GOT3 (cell line): ENCODE results near the gene TBC1D4.
"Not testable (repeated sequence)": the region's sequence is repeated elsewhere in the genome, so short reads cannot be mapped to it uniquely, and the experiment has no call there.

Experiments
- DNase-seq: peaks from one replicate; lab custom pipeline; 2025; ENCODE audit warnings: mixed read lengths; lab: John Stamatoyannopoulos, UW

TBC1D4 gene

GRCh38 chr13:75446874-75447273 is 35.1 kb downstream of the TBC1D4 start:
- no peak for DNase-seq

- DNase-seq = no peak
Measured at GRCh38 chr13:75445717-75446499, 36.1 kb downstream of the TBC1D4 start.

- no peak for DNase-seq
Measured at GRCh38 chr13:75444016-75444415, 38.0 kb downstream of the TBC1D4 start.

GRCh38 chr13:75443356-75443958 is 38.5 kb downstream of the TBC1D4 start:
- no peak for DNase-seq

- no peak for DNase-seq
Measured at GRCh38 chr13:75442736-75443234, 39.2 kb downstream of the TBC1D4 start.

GRCh38 chr13:75440100-75440499 is 41.9 kb downstream of the TBC1D4 start:
- no peak for DNase-seq

- DNase-seq = no peak
Measured at GRCh38 chr13:75437582-75438318, 44.2 kb downstream of the TBC1D4 start.

GRCh38 chr13:75434126-75434525 is 47.8 kb downstream of the TBC1D4 start:
- DNase-seq = not testable (repeated sequence)

GRCh38 chr13:75432811-75433244 is 49.1 kb downstream of the TBC1D4 start:
- no peak for DNase-seq

GRCh38 chr13:75432045-75432444 is 49.9 kb downstream of the TBC1D4 start:
- DNase-seq = no peak

DNA sequence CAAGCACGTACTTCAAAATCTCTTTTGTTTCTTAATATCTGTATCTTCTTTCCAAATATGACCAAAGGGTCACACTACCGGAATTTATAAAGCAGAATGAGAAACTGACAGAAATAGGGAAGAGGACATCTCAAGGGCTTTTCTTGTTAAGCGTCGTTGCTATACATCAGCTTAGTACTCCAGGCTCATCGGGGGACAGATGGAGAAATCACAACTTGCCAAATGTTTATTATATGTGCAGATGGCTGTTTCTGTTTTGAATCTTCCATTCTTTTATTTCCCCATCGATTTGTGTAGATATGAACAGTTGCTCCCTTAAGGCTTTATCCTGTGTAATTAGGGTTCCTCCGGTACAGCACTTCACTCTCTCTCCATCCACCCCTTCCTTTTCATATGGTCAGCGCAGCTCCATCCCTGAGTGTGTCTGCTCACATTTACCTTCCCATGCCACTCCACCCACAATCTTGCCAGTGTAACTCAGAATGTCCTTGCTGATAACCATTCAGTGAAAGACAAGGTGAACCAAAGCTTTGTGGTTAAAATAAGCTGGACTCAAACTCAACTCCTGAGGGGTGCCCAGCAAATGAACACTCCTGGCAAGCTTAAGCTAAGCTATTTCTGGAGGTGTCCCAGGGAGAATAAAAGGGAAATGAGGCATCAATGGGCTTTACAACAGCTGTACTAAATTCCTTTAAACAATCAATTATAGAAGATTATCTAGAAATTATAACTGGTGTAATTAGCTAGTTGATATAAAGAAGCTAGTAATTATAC is 51.3 kb downstream of the TBC1D4 start:
- DNase-seq = no peak

- no peak for DNase-seq
Measured at GRCh38 chr13:75426421-75426820, 55.5 kb downstream of the TBC1D4 start.

DNA sequence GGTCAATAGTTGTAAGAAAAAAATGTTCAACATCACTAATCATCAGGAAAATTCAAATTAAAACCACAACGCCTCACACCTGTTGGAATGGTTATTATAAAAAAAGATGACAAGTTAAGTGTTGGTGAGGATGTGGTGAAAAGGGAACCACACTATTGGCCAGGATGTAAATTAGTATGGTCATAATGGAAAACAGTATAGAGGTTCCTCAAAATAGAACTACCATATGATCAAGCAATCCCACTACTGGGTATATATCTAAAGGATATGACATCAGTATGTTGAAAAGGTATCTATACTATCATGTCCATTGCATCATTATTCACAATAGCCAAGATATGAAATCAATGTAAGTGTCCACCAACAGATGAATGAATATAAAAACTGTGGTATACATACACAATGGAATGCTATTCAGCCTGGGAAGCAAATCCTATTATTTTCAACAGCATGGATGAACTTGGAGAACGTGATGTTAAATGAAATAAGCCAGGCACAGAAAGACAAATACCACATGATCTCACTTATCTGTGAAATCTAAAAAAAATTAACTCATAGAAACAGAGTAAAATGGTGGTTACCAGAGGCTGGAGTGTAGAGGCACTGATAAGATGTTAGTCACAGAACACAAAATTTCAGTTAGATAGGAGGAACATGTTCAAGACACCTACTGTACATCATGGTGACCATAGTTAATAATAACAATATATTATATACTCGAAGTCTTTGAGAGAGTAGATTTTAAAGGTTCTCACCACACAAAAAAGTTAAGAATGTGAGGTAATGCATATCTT is 56.6 kb downstream of the TBC1D4 start:
- DNase-seq = no peak

GRCh38 chr13:75423946-75424345 is 58.0 kb downstream of the TBC1D4 start:
- no peak for DNase-seq

- no peak for DNase-seq
Measured at GRCh38 chr13:75422028-75422427, 59.9 kb downstream of the TBC1D4 start.

GRCh38 chr13:75421133-75421532 is 60.8 kb downstream of the TBC1D4 start:
- DNase-seq = no peak

DNA sequence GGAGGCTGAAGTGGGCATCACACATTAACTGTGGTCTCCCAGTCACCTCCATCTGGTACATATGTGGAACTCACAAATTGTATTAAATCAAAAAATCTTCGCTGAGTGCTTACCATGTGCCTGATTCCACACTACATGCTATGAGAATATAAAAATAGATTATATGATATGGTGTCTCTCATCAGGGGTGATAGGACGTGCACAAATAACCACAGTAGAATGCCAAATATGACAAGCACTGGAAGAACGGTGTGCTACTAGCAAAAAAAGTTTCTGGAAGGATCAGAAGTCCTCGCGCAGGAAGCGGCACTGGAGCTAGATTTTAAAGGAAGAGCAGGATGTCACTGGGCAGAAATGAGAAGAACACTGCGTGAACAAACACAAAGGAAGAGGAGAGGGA is 62.3 kb downstream of the TBC1D4 start:
- no peak for DNase-seq

DNA sequence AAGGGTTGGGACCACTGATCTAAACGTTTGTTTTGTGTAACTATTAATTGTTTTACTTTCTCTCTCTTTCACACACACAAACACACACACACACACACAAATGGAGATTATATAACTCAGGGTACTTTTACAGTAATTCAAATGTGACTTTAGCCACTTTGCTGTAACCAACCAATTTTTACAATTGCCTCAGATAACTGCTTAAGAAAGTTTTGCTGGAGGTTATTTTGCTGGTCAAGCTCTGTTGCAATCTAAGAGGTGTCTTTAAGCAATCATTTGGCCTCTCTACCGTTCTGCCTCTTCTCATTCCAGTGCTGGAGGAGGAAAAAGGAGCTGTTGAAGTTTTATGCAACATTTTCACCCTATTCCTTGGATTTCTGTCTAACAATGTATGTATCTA is 63.0 kb downstream of the TBC1D4 start:
- DNase-seq = no peak

DNA sequence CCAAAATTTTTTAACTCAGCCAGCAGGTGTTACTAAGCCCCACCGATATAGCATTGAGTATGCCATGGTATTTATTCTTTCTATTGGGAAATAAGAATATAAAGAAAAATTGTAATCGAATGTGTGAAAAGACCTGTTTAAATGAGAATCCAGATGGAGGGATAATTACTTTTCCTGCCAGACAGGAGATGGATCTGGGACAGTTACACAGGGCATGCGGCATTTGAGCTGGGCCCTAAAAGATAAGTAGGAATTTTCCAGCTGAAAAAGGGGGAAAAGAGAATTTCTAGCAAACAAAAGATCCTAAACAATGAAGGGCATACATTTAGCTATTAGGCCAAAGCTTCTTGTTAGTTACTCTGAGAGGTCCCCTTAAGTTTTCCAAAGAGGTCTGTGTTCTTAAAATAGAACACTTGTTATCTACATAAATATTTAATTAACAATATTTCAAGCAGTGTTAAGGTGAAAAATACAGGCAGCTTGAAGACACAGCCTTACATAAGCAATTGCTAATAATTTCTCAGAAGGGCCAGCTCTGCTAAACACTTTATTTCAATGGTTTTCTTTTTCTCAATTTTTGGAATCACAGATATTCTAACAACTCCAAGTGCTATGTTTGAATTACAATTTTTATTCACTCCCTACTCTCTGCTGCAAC is 63.7 kb downstream of the TBC1D4 start:
- DNase-seq = no peak

GRCh38 chr13:75417656-75418055 is 64.3 kb downstream of the TBC1D4 start:
- DNase-seq = no peak

DNA sequence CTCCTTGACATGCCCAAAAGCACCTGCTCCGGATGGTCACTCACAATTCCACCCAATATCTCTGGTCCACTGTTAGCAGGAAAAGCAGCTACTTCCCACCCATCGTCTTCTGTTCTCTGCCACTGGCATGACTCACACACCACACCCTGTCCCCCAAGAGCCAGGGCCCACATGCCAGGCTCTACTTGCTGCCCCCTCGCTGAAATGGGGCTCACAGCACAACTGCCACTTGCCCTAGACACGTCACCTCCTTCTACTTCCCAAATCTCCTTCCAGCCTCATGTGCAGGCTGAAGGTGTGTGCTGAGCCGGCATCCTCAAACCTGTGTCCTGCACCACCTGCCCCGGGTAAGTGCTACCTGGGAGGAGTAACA is 65.0 kb downstream of the TBC1D4 start:
- no peak for DNase-seq
